Stromal cell of bone marrow (primary cell): ENCODE data around the gene TULP1.

ENCODE experiments used
- DNase-seq: peaks from one replicate; pipeline ENCODE4 v3.0.0-alpha.2; 2012; ENCODE audit warnings: low read depth

TULP1 gene

DNA sequence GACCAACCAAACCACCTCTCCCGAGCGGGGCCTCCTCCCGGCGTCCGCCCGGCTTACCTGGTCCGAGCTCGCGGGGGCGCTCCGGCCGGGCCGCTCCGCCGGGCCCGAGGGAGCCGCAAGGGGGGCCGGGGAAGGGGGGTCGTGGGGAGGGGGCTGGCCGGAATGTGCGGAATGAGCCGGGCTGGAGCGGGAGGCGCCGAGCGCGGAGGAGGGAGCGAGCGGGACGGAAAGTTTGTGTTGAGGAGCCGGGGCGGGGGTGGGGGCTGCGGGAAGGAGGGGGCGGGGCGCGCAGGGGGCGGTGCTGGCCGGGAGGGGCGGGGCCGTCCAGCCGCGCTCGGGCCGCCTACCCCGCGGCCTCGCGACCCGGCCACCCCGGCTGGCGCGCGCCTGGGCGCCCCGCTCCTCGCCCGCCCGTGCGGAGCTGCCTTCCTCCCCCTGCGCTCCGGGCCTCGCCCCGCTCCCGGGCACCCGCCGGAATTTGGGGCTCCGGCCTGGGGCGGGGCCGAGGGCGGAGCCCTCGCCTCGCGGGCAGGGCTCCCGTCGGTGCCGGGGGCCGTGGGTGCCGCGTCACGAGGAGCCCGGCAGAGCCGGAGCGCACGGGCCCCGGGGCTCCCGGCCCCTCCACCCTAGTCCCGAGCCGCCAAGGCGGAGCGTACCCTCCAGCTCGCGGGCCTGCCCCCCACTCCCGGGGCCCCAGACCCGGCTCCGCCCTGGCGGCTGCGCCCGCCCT is 15.7 kb downstream of the TULP1 start, which contains the start of gene TEAD3:
TSS of gene TEAD3 (minus strand) at position 239 of the 730 bp plus-strand sequence.
- peak; percentile 44 for DNase-seq

DNA sequence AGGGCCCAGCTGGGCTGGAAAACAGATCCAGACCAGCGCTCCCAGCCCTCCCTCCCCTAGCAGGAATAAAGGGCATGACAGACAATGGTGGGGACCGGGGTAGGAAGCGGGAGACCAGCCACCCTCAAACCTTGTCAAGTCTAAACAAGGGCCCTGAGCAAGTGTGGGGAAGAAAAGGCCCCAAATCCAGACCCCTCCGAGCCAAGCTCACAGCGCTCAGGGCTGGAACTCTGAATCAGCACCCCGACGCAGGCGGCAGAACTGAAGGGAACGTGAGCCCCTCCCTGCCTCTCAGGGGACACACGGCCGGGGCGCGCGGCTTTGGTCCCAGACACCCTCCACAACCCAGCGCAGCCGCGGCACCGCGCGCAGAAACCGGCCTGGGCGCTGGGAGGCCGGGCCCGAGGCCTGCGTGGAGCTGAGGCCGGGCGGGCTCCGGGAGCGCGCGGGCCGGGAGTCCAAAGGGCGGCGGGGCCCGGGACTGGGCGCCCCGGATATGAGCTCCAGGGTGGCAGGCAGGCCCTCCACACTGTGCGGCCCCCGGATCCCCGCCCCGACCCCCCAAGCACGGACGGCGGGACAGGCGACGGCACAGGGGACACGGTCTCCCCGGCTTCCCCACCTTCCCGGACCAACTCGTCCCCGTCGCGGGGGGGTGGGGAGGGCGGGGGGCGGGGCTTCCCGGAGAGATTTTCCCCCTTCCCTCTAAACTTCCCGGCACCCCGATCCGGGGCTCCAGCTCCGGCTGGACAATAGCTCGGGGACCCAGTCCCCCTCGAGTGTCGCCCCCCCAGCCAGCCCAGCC is 16.5 kb downstream of the TULP1 start:
- no peak for DNase-seq

DNA sequence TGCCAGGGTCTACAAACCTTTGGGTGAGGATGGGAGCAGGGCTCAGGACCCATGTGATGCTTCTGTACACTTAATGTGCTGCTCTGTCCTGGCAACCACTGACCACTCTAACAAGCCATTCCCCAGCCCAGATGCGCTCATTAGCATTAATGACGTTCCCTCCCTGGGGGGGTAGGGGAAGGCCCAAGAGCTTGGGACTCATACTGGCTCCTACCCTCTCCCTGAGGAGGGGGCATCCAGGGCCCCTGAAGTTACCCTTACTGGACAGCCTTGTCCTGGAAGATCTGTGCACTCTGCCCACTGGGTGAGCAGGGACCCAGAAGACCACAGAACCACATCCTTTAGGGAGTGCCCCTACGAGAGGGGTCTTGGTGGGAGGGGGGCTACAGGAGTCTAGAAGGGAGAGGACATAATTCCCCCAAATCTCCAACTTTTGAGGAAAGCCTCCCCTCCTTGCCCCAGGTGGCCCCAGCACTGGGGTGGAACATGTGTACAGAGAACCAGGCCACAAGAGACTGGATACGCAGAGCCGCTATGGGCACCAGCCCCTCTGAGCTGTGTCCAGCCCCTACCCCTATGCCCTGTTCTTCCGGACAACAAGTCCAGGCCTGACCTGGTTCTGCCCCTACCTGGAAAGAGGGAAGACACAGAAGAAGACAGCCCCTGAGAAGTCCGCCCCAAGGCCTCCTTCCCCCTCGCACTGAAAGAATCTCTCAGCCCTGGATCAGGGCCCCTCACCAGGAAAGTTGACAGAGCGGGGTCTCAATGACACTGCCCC is 17.2 kb downstream of the TULP1 start:
- DNase-seq, result no peak

DNA sequence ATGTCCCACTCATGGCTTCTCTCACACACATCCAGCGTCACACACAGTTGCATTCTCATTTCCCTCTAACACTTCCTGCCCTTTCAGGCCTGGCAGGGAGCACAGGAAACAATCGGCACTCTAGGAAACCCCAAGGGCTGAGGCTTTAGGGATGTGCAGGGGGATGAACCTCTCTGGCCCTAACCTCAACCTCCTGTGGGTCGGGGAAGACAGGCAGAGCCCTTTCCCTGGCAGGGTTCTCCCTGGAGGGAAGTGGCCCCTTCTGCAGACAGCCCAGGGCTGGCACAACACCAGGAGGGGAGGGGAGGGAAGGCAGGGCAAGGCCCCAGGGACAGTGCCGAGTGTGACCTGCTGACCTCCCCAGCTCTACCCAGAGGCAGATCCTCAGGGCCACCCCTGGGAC is 18.5 kb downstream of the TULP1 start:
- no peak for DNase-seq

DNA sequence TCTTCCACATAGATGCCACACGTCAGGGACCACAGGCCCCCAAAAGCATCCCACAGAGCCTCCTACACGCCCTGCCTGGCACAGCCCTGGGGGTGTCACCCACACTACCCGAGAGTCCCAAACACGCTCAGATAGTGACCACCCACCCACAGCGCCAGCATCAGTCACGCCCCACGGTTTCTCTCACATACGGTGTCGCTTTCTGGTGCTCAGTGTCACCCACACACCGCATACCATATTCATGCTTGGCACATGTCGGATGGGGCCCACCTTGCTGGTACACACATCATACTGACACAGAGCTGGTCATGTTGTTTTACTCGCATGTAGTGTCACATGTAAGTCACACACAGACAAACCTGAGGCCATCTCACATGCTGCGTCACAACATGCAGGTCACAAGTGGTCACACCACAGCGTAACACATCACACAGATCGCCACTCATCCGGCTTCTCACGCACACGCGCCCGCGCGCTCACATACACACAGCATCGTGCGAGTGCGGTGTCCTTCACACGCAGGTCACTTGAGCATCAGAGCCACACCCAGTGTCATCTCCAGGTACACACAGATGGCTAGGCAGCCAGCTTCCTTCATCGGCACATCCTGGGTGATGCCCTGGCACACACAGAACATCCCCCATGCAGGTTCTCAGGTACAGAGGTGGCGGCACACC is 19.3 kb downstream of the TULP1 start:
- no peak for DNase-seq

DNA sequence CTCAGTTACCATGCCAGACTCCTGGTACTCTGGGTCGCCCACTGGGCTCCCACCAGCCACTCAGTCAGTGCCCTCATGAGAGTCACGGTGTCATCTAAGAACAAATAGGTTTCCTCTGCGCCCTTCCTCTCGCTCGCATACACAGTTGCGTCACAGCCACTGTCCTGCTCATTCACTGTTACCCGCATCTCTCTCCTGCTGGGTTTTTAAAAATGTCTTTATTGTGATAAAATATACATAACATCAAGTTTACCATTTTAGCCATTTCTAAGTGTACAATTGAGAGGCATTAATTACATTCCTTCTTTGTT is 19.8 kb downstream of the TULP1 start:
- no peak for DNase-seq

DNA sequence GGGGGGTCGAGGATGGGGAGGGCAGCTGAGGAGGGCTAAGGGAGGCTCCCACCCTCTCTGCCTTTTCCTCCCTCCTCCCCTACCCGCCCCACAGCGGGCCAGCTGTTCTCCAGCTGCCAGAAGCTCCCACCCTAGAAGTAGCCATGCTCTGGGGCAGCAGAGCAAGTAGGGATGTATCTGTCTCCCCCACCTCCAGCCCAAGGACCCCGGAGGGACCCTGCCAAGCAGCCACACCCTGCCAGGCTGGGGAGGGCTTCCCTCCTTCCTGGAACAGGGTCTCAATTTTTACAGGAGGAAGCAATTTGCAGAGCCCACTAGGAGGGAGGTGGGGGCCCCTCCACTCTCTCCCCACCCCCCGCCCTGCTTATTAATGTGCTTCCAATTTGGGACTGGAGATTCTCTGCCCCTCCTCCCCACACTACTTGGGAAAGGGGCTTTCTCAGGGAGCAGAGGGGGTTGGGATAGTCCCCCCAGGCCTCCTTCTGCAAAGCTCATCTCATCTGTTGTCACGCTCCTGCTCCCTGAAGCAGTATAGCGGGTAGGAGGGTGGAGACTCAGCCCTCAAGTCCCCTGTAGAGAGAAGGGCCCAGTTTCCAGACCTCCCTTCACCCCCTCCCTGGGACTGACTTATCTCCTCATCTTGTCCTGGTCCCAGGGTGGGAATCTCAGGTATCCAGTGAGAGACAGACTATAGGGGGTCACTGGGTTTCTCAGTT is 20.3 kb downstream of the TULP1 start:
- no peak for DNase-seq

DNA sequence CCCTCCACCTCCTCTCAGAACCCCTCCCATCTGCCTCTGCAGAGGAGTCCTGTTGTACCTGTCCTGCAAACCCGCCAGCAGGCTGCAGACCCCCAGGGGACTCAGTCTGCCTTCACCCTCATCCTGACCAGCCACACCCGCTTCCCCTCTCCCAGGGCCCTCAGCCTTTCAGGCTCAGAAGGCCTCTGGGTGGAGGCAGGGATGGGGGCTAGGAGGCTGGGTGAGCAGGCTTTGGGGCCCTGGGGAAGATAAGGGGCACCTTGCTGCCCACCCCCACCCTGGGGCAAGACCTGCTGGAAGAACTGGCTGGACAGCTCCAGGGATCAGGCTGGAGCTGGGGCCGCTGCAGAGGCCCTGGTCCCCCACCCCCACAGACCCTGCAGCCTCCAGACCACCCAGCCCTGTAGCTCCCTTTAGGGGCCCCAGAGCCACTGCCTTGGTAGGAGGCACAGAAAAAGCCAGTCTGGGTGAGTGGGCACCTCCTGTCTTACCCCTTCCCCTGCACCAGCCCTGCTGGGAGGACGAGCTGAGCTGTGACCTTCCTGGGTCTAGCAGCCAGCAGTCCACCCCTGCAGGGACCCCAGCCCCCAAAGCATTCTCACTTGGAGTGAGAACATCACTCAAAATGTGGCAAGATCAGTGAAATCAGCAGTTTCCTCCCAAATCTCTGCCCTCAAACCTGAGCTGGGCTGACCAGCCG is 21.0 kb downstream of the TULP1 start:
- no peak for DNase-seq

DNA sequence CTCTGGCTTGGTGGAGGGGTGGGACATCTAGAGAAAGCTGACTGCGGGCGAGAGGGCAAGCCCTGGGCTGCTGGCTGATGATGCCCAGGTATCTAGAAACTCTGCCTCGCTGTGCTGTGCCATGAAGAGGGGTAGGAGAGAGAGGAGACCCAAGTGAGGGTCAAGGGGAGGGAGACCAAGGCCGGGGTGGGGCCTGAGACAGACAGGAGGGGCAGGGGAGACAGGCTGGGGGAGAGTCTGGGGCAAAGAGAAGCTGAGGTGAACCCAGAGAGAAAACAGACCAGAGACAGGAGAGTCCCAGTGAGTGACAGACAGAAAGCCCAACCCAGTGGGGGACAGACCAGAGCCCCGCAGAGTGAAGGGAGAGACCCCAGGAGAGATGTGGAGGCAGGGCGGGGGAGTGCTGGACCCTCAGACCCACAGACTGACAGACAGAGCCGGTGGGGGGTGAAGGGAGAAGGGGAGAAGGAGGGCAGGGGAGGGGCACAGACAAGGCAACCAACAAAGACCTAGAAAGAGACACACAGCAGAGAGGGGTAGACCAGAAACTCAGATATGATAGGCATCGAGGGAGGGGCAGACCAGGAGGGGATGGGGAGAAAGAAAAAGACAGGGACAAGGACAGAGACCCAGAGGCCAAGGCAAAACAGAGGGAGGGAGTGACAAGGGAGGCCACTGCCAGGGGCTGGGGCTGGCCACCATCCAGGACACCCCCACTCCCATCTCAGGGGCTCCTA is 21.7 kb downstream of the TULP1 start:
- no peak for DNase-seq

DNA sequence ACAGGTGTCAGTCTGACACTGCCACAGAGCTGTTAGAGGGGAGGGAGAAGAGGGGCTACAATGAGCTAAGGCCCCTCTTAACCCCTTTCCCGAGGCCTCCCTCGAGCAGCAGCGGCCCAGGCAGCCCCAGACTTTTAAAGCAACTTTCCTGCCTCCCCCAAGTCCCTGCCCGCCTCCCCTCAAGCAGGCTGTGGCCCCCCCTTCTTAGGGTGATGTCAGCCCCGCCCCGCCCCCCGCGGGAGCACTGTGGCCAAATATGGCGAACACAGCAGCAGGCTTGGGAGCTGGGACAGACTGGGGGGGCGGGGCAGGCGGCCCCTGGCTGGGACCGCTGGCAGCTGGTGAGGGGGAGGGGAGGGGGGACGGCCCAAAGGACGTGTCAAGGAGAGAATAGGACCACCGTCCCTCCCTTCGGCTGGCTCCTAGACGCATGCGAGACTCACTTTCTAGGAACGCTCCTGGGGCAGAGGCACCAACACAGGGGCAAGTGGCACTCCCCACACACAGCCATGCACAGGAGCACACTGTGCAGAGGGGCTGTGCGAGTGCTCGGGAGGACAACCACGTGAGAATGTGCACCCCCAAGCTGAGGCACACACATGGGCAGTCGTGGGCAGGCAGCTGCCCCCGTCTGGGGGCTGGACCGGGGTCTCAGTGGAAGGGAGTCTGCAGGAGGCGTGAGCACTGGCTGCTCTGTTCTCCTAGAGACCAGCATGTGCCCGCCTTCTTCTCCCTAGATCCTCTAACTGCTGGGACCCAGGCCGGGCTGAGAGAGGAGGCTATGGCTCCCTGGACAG is 22.5 kb downstream of the TULP1 start:
- DNase-seq, result no peak

DNA sequence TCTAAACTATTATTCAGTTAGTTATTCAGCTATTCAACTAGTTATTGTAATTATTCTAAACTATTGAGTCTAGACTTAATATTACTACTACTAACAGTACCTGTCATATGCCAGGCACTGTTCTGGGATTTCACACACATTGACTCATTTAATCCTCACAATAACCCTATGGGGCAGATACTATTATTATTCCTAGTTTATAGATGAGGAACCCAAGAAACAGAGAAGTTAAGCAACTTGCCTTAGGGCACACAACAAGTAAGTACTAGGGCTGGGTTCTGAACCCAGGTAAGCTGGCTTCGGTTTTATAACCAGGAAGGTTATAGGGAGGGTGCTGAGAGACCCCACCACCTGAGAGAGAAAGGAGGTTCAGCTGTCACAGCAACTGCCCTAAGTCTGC is 23.6 kb downstream of the TULP1 start:
- DNase-seq, result no peak

DNA sequence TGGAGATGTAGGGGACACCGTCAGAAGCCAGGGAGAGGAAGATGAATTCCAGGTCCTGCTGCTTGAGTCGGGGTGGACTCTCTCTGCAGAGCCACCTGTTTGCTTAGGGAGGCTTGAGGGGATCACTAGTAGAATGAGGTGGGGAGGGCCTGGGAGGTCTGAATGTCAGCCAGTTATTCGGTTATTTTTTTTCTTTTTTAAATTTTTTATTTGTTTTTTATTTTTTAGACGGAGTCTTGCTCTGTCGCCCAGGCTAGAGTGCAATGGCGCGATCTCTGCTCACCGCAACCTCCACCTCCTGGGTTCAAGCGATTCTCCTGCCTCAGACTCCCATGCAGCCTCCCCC is 24.2 kb downstream of the TULP1 start:
- DNase-seq, result no peak

DNA sequence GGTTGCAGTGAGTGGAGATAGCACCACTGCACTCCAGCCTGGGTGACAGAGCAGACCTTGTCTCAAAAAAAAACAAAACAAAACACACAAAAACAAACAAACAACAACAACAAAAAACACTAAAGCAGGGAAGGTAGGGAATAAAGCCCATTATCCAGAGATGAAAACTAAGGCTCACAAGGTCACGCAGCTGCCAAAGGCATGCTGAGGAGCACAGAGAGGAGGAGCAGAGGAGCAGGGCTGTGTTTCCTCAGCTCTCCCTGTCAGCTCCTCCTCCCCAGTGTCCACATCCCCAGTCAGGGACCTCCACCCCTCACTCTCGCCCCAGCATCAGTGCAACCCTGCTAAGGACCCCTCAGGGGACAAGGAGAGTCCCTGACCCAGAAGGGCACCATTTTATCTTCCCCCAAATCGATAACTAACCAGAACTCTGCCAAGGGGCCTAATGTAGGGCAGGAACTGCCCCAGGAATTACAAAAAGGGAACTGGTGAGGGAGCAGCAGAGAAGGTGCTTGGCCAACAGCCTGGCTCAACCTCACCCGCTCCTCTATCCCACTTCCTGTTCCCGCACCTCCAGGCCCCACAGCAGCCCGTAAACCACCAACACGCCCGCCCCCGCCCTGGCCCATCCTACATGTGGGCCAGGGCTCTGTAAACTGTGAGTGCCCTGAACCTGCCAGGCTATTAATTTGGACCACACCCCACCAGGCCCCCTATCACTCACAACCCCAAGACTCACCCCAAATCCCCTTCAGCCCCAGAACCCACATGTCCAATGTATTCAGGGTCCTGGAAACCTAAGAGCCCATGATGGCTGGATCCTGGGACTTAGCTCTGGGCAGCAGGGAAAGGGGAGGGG is 24.8 kb downstream of the TULP1 start:
- DNase-seq, result no peak

DNA sequence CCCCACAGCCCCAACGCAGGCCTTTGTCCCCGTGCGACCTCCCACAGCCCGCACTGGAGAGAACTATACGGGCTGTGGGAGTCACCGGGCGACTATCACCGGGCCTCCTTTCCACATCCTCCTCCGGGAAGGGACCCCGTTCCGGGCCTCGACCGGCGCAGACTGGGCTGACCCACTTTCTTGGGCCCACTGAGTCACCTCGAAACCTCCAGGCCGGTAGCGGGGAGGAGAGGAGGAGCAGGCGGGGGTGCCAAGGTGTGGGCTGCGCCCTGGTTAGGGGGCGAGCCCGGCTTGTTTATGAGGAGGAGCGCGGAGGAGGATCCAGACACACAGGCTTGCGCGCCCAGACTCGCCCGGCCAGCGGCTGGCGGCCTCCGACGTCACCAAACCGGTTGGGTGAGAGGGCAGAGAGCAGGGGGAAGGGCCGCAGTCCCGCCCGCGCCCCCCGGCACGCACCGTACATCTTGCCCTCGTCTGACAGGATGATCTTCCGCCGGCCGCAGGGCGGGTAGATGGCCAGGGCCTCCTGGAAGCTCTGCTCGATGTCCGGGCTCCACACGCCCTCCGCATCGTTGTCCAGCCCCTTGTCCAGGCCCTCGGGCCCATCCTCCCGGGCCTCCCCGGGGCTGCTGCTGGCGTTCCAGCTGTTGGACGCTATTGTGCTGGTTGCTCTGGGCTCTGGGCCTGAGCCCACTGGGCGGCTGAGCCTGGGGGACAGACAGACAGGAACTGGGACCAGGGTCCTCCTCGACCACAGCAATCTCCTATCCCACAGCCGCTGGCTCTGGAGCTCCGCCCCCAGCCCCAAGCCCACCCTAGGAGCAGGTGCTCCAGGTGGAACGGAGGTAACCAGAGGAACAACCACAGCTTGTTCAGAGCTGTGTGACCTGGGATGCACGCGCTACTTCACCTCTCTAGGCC is 26.4 kb downstream of the TULP1 start:
- DNase-seq, result no peak

DNA sequence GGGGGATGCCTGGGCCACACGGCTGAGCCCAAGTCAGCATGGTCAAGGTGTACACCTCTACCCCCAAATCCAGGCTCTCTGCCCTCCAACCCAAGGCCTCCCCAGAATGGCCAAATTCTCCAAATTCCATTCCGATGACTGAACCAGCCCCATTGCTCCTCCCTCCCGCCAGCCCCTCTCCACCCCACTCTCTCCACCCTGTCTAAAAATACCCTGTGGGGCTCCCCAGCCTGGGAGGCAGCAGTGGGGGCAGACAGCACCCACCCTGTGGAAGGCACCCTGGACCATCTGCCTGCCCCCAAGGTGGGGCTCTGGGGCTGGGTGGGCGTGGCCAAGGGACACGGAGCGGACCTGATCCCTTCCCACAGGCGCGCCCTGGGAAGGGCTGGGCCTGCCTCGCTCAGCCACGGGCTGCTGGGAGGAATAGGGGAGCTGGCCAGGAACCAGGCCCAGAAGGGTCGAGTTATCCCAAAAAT is 27.3 kb downstream of the TULP1 start:
- DNase-seq, result no peak

DNA sequence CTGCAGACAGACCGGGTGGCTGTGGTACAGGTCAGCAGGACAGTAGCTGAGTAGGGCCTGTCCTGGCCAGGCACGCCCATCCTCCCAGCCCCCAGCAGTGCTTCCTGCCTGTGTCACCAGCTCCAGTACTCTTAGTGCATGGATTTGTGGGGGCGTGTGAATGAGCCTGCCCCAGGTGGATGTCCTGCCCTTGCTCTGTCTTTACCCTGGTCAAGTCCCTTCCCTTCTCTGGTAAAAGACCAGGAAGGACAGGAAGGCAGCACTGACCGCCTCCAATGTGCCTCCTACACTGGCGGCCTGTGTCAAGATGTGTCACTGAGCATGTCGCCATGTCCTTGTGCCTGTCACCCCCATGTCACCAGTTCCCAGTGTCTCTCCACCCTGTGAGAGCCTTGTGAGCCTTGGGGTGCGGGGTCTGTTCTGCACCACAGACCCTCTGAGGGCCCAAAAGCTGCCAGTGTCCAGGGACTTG is 27.7 kb downstream of the TULP1 start:
- DNase-seq, result no peak
